ENCODE measurements around the gene C1orf226.

DNA sequence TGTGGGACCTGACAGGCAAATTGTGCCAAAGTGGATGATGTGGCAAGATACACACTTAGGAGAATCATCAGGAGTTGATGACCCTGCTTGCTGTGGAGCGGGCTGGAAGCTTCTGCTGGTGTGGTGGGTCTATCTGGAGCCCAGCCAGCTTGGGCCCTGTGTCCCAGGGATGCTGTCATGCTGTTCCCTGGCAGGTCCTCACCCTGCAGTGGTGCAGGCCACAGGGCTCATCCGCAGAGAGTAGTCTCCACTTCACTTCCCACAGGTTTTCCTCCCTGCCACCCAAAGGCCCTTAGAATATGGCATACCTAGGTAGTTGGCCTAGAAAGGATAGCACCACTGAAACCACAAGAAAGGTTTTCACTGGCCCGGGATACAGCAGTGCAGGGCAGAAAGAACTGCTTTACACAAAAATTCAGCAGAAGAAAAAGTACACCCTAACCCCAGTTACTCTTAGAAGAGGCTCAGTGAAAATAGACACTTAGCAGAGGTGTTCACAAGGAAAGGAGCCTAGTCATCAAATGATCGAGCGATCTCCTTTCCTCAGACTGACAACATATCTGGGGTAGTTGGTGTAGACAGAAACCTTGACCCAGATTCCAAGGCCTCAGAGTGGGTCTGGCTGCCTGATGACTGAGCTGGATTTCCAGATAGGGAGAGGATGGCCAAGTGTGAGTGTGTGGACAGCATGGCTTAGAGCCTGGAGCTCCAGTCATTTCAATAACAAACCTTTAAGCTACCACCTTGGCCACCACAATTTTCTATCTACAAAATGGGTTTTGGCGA lies 1.3 kb upstream of the C1orf226 start:
- TF ChIP-seq, protein P1, sequence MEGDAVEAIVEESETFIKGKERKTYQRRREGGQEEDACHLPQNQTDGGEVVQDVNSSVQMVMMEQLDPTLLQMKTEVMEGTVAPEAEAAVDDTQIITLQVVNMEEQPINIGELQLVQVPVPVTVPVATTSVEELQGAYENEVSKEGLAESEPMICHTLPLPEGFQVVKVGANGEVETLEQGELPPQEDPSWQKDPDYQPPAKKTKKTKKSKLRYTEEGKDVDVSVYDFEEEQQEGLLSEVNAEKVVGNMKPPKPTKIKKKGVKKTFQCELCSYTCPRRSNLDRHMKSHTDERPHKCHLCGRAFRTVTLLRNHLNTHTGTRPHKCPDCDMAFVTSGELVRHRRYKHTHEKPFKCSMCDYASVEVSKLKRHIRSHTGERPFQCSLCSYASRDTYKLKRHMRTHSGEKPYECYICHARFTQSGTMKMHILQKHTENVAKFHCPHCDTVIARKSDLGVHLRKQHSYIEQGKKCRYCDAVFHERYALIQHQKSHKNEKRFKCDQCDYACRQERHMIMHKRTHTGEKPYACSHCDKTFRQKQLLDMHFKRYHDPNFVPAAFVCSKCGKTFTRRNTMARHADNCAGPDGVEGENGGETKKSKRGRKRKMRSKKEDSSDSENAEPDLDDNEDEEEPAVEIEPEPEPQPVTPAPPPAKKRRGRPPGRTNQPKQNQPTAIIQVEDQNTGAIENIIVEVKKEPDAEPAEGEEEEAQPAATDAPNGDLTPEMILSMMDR (IDR thresholded peaks at IDR 0.05 in 4 of 5, conservative IDR thresholded peaks at IDR 0.05 in 1 of 5): no peak
- TF ChIP-seq POLR2A (IDR thresholded peaks at IDR 0.05): no peak

Measured in gastrocnemius medialis (tissue), 4 donors.